ENCODE measurements around the gene SLC25A46.

GRCh38 chr5:110718311-110718710 is 20.5 kb upstream of the SLC25A46 start:
- TF ChIP-seq TARDBP (IDR thresholded peaks at IDR 0.05) (no peak), FOXM1 (IDR thresholded peaks at IDR 0.05; ENCODE audit: borderline replicate concordance) (no peak), FOXA1 (IDR thresholded peaks at IDR 0.05) (no peak), PKNOX1 (IDR thresholded peaks at IDR 0.05) (no peak), SP1 (IDR thresholded peaks at IDR 0.05) (no peak), ARNT (IDR thresholded peaks at IDR 0.05) (no peak), BHLHE40 (IDR thresholded peaks at IDR 0.05; ENCODE audit: borderline replicate concordance) (no peak)
